ENCODE measurements around the gene ZNF292. TPM values are rescaled to one million over a fixed set of nuclear protein-coding genes. Genes with fewer than 3 reads are reported as not detected.

Gene ZNF292
- total and polyA plus RNA-seq, 2 donors (not counting 3 experiments of a cell fraction or from before 2014, with no cell fraction given) = 3.5 to 24.9 TPM

GRCh38 chr6:87146363-87146762 lies 9.0 kb upstream of the ZNF292 start:
- DNase-seq (ENCODE audit: low read depth, low spot score) (no peak), FAIRE-seq (no peak)
- no peaks in the 10 kb centered on the region for H4K20me1 ChIP-seq (replicated peaks; ENCODE audit: control insufficient read depth, extremely low read depth, insufficient read depth, low read length)
- POLR2A ChIA-PET = no interaction called here
- no peaks in the 10 kb centered on the region for H3K36me3 ChIP-seq (ENCODE audit: control insufficient read depth in 2 of 2, extremely low read depth in 1 of 2, insufficient read depth in 2 of 2, low read length in 2 of 2)
- dilution Hi-C loops (cut with MboI; ENCODE audit: extremely low pct_ligation_motif_present, low sequenced_read_pairs) (no loop called here), intact Hi-C loops (cut with micrococcal nuclease) (no loop called here)
- H3K4me1 ChIP-seq (ENCODE audit: control insufficient read depth, extremely low read depth, insufficient read depth, low read length) = peaks cover under 1% of the 10 kb centered on the region
- H3K27ac ChIP-seq (ENCODE audit: insufficient read depth, low read depth, low read length) = no peak overlapping the region
- CTCF ChIA-PET = interaction anchor here (1.0 to 1.2 kb wide), 2 partner anchors 8 to 9 kb away, joined by 3 to 4 read pairs; no protein-coding TSS in a partner anchor
- H3K4me2 ChIP-seq (ENCODE audit: insufficient read depth, low read length) = no peak overlapping the region
- TF ChIP-seq POLR2AphosphoS5 (IDR thresholded peaks at IDR 0.05; ENCODE audit: insufficient read depth, low read depth, low read length) = no peak
- no peak for TF ChIP-seq JUN (IDR thresholded peaks at IDR 0.05; ENCODE audit: borderline replicate concordance, insufficient read depth, insufficient read length, low read depth)
- TF ChIP-seq MYC (IDR thresholded peaks at IDR 0.05; ENCODE audit: low read depth, low read length) = no peak
- no peak overlapping the region for H2AFZ ChIP-seq (ENCODE audit: low read depth, low read length)
- H3K9me3 ChIP-seq (replicated peaks; ENCODE audit: control insufficient read depth, insufficient read depth, low read length) = no peaks in the 10 kb centered on the region
- H3K27me3 ChIP-seq (ENCODE audit: control insufficient read depth in 2 of 2, insufficient read depth in 2 of 2, low read length in 2 of 2) = peaks cover 0 to 3% of the 10 kb centered on the region in 2 experiments
- no TSS peak for BruUV-seq (replicated peaks)
- H3K79me2 ChIP-seq (ENCODE audit: control insufficient read depth, insufficient read depth, low read length) = no peaks in the 10 kb centered on the region
- no peak overlapping the region for H3K9ac ChIP-seq (replicated peaks; ENCODE audit: extremely low read depth, insufficient read depth, low read length)
- no peaks in the 10 kb centered on the region for H3K9me1 ChIP-seq (replicated peaks; ENCODE audit: control insufficient read depth, extremely low read depth, insufficient read depth, low read length)
- H3K4me3 ChIP-seq (replicated peaks in 1 of 3; ENCODE audit: insufficient read depth in 1 of 3, low read depth in 1 of 3, low read length in 3 of 3) = no peak overlapping the region

- dilution Hi-C loops (cut with MboI; ENCODE audit: extremely low pct_ligation_motif_present, low sequenced_read_pairs) (no loop called here), intact Hi-C loops (cut with micrococcal nuclease) (loop anchor here (10.0 kb wide), 2 partner anchors 434 to 1934 kb away; partner anchors contain the start of genes PNRC1 and RARS2)
- no TSS peak for BruUV-seq (replicated peaks)
- DNase-seq (ENCODE audit: low read depth, low spot score) (no peak), FAIRE-seq (no peak)
- Histone ChIP-seq H2AFZ (ENCODE audit: low read depth, low read length) (no peak overlapping the region), H3K4me3 (replicated peaks in 1 of 3; ENCODE audit: insufficient read depth in 1 of 3, low read depth in 1 of 3, low read length in 3 of 3) (no peak overlapping the region), H3K79me2 (ENCODE audit: control insufficient read depth, insufficient read depth, low read length) (peaks cover 4% of the 10 kb centered on the region), H3K4me1 (ENCODE audit: control insufficient read depth, extremely low read depth, insufficient read depth, low read length) (peaks cover 27% of the 10 kb centered on the region), H3K9me3 (replicated peaks; ENCODE audit: control insufficient read depth, insufficient read depth, low read length) (no peaks in the 10 kb centered on the region), H3K27ac (ENCODE audit: insufficient read depth, low read depth, low read length) (no peak overlapping the region), H3K9ac (replicated peaks; ENCODE audit: extremely low read depth, insufficient read depth, low read length) (no peak overlapping the region), H4K20me1 (replicated peaks; ENCODE audit: control insufficient read depth, extremely low read depth, insufficient read depth, low read length) (no peaks in the 10 kb centered on the region), H3K36me3 (ENCODE audit: control insufficient read depth in 2 of 2, extremely low read depth in 1 of 2, insufficient read depth in 2 of 2, low read length in 2 of 2) (no peaks in the 10 kb centered on the region), H3K27me3 (ENCODE audit: control insufficient read depth in 2 of 2, insufficient read depth in 2 of 2, low read length in 2 of 2) (peaks cover 0 to 3% of the 10 kb centered on the region in 2 experiments), H3K9me1 (replicated peaks; ENCODE audit: control insufficient read depth, extremely low read depth, insufficient read depth, low read length) (no peaks in the 10 kb centered on the region), H3K4me2 (ENCODE audit: insufficient read depth, low read length) (no peak overlapping the region)
- TF ChIP-seq POLR2A (IDR thresholded peaks at IDR 0.05; ENCODE audit: low read depth, low read length) = no peak
- no peak for TF ChIP-seq FOS (IDR thresholded peaks at IDR 0.05; ENCODE audit: borderline replicate concordance, insufficient read depth, low read length)
- no peak for TF ChIP-seq GATA2 (IDR thresholded peaks at IDR 0.05; ENCODE audit: insufficient read depth, insufficient read length, low read depth, low read length)
- TF ChIP-seq POLR2AphosphoS5 (IDR thresholded peaks at IDR 0.05; ENCODE audit: insufficient read depth, low read depth, low read length) = no peak
- no peak for TF ChIP-seq MYC (IDR thresholded peaks at IDR 0.05; ENCODE audit: low read depth, low read length)
- TF ChIP-seq MAX (IDR thresholded peaks at IDR 0.05; ENCODE audit: insufficient read depth, insufficient read length) = no peak
- TF ChIP-seq CTCF (IDR thresholded peaks at IDR 0.05; ENCODE audit: extremely low read depth in 1 of 2, insufficient read depth in 1 of 2, low read depth in 1 of 2, low read length in 2 of 2) = no peak
- no peak for TF ChIP-seq EZH2 (IDR thresholded peaks at IDR 0.05; ENCODE audit: borderline replicate concordance, low read depth, low read length, severe bottlenecking)
- no peak for TF ChIP-seq JUN (IDR thresholded peaks at IDR 0.05; ENCODE audit: borderline replicate concordance, insufficient read depth, insufficient read length, low read depth)
- ChIA-PET POLR2A (no interaction called here), CTCF (no interaction called here)
Measured at GRCh38 chr6:87150406-87150805, 5.0 kb upstream of the ZNF292 start.
